ENCODE results near the gene NBPF1. TPM values are rescaled to one million over a fixed set of nuclear protein-coding genes. Genes with fewer than 3 reads are reported as not detected.
"Not testable (repeated sequence)": the region's sequence is repeated elsewhere in the genome, so short reads cannot be mapped to it uniquely, and the experiment has no call there.

Gene NBPF1
- total and polyA plus RNA-seq, 7 experiments from 2014 or later: 7.0 to 25.7 (median 16.0) TPM

DNA sequence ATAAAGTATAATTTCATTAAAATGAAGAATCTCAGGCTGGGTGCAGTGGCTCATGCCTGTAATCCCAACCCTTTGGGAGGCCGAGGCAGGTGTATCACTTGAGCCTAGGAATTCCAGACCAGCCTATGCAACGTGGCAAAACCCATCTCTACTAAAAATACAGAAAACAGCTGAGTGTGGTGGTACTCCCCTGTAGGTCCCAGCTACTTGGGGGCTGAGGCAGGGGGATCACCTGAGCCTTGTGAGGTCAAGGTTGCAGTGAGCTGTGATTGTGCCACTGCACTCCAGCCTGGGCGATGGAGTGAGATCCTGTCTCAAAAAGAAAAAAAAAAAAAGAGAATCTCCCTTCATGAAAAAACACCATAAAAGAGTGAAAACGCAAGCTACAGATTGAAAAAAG, 2.2 kb downstream of the NBPF1 start:
- Histone ChIP-seq H3K4me1 (ENCODE audit: control insufficient read depth in 2 of 2, insufficient read depth in 2 of 2, low read length in 2 of 2) (peaks cover 15 to 16% of the 10 kb centered on the region in 2 donors), H3K36me3 (ENCODE audit: control insufficient read depth in 2 of 3, insufficient read depth in 3 of 3, low read length in 3 of 3) (peaks cover 0 to 32% (median 4%) of the 10 kb centered on the region in 3 experiments)
- intact Hi-C loops (cut with micrococcal nuclease): loop anchor here (5.0 to 10.0 kb wide), 3 partner anchors 169 to 406 kb away; partner anchors contain the start of gene NECAP2 (in 2 of the 2)
- H3K27ac ChIP-seq (ENCODE audit: low read depth, low read length); H3K4me1 Mint-ChIP-seq; H3K9me3 ChIP-seq (ENCODE audit: control insufficient read depth in 2 of 3, low read length in 3 of 3); H3K27me3 Mint-ChIP-seq; POLR2A ChIA-PET; H3K27ac Mint-ChIP-seq; H3K4me3 Mint-ChIP-seq; CTCF ChIA-PET; H3K36me3 Mint-ChIP-seq; H3K27me3 ChIP-seq (ENCODE audit: control insufficient read depth in 2 of 2, insufficient read depth in 2 of 2, low read length in 2 of 2); H3K9me3 Mint-ChIP-seq; H3K4me3 ChIP-seq (ENCODE audit: low read length); ATAC-seq: not testable (repeated sequence)
- DNase-seq: peak in 1 of 9 donors; percentile 25

DNA sequence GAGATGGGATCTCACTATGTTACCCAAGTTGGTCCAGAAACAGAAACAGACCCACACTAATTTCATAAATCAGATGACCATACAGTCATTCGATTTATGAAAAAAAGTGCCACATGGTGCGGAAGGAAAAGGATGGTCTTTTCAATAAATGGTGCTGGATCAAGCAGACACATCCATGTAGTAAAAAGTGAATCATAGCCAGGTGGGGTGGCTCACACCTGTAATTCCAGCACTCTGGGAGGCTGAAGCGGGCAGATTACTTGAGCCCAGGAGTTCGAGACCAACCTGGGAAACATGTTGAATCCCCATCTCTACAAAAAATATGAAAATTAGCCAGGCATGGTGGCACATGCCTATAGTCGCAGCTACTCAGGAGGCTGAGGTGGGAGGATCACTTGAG, 2.8 kb downstream of the NBPF1 start:
- POLR2A ChIA-PET: interaction anchor here (0.7 kb wide), 1 partner anchor 27 kb away, joined by 4 read pairs; no protein-coding TSS in a partner anchor

DNA sequence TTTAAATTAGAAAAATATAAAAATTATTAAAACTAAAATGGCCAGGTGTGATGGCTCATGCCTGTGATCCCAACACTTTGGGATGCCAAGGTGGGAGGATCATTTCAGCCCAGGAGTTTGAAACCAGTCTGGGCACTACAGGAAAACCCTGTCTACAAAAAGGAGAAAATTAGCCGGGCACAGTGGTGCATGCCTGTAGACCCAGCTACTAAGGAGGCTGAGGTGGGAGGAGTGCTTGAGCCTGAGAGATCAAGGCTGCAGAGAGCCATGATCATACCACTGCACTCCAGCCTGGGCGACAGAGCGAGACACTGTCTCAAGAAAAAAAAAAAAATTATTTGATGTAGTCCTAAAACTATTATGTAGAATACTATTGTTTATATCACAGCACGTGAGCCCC, 3.6 kb downstream of the NBPF1 start:
- intact Hi-C loops (cut with micrococcal nuclease): loop anchor here (5.0 to 10.0 kb wide), 3 partner anchors 167 to 405 kb away; partner anchors contain the start of gene NECAP2 (in 2 of the 2)
- Histone ChIP-seq H3K4me1 (ENCODE audit: control insufficient read depth in 2 of 2, insufficient read depth in 2 of 2, low read length in 2 of 2) (peaks cover 15 to 16% of the 10 kb centered on the region in 2 donors), H3K36me3 (ENCODE audit: control insufficient read depth in 2 of 3, insufficient read depth in 3 of 3, low read length in 3 of 3) (peaks cover 0 to 38% (median 4%) of the 10 kb centered on the region in 3 experiments)
- ChIA-PET POLR2A (interaction anchor here (0.7 to 0.8 kb wide), 2 partner anchors 10 to 28 kb away, joined by 3 to 4 read pairs; no protein-coding TSS in a partner anchor), CTCF (interaction anchor here (1.7 kb wide), 1 partner anchor 11 kb away, joined by 8 read pairs; no protein-coding TSS in a partner anchor)
- not testable (repeated sequence) for ATAC-seq; H3K4me3 Mint-ChIP-seq; H3K9me3 ChIP-seq (ENCODE audit: control insufficient read depth in 2 of 3, low read length in 3 of 3); H3K27ac ChIP-seq (ENCODE audit: low read depth, low read length); H3K4me1 Mint-ChIP-seq; H3K9me3 Mint-ChIP-seq; H3K36me3 Mint-ChIP-seq; H3K27me3 ChIP-seq (ENCODE audit: control insufficient read depth in 2 of 2, insufficient read depth in 2 of 2, low read length in 2 of 2); H3K27me3 Mint-ChIP-seq; H3K4me3 ChIP-seq (ENCODE audit: low read length); H3K27ac Mint-ChIP-seq
- peak in 1 of 9 donors; percentile 21 for DNase-seq

More for the DNA sequence above, 2.8 kb downstream of the NBPF1 start:
- peaks cover 0 to 35% (median 4%) of the 10 kb centered on the region in 3 experiments for H3K36me3 ChIP-seq (ENCODE audit: control insufficient read depth in 2 of 3, insufficient read depth in 3 of 3, low read length in 3 of 3)
- not testable (repeated sequence) for H3K9me3 ChIP-seq (ENCODE audit: control insufficient read depth in 2 of 3, low read length in 3 of 3); H3K4me3 Mint-ChIP-seq; H3K9me3 Mint-ChIP-seq; H3K36me3 Mint-ChIP-seq; H3K27me3 ChIP-seq (ENCODE audit: control insufficient read depth in 2 of 2, insufficient read depth in 2 of 2, low read length in 2 of 2); ATAC-seq; H3K4me3 ChIP-seq (ENCODE audit: low read length); H3K27me3 Mint-ChIP-seq; H3K27ac ChIP-seq (ENCODE audit: low read depth, low read length); H3K4me1 Mint-ChIP-seq; H3K27ac Mint-ChIP-seq
- DNase-seq: peak in 1 of 9 donors; percentile 19
- intact Hi-C loops (cut with micrococcal nuclease): loop anchor here (5.0 to 10.0 kb wide), 3 partner anchors 168 to 406 kb away; partner anchors contain the start of gene NECAP2 (in 2 of the 2)
- peaks cover 15 to 16% of the 10 kb centered on the region in 2 donors for H3K4me1 ChIP-seq (ENCODE audit: control insufficient read depth in 2 of 2, insufficient read depth in 2 of 2, low read length in 2 of 2)
- CTCF ChIA-PET: interaction anchor here (1.7 kb wide), 1 partner anchor 10 kb away, joined by 8 read pairs; no protein-coding TSS in a partner anchor

DNA sequence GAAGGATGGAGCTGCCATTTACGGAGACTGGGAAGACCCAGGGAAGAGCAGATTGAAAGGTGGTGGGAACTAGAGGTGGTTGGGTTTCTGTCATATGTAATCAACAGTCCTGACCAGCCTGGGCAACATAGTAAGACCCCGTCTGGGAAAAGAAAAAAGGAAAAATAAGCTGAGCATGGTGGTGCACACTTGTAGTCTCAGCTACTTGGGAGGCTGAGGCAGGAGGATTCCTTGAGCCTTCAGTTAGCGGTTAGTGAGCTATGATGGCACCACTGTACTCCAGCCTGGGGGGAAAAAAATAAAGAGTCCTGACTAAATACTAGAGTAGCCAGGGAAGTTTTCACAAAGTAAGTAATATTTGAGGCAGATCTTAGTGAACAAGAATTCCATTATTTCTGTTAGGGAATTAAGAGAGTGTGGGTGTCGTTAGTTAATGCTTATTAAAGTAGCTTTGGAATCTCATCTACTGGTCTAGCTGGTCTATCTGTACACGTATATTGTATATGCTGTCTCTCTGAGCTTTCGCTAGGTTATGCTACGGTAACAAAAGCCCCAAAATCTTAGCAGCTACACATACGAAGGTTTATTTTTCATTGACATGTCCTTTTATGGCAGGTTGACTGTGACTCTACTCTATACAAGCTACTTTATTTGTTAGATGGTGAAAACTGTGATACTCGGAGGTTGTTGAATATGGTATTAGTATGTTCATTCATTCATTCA, 4.4 kb downstream of the NBPF1 start:
- Mint-ChIP-seq H3K27me3 (no peaks in the 10 kb centered on the region), H3K4me3 (no peak overlapping the region), H3K9me3 (no peaks in the 10 kb centered on the region), H3K36me3 (no peaks in the 10 kb centered on the region), H3K27ac (no peak overlapping the region), H3K4me1 (no peaks in the 10 kb centered on the region)
- ChIA-PET POLR2A (interaction anchor here (0.8 kb wide), 1 partner anchor 9 kb away, joined by 3 read pairs; no protein-coding TSS in a partner anchor), CTCF (interaction anchor here (1.7 kb wide), 1 partner anchor 12 kb away, joined by 8 read pairs; no protein-coding TSS in a partner anchor)
- intact Hi-C loops (cut with micrococcal nuclease): no loop called here
- Histone ChIP-seq H3K27ac (ENCODE audit: low read depth, low read length) (no peak overlapping the region), H3K27me3 (ENCODE audit: control insufficient read depth in 2 of 2, insufficient read depth in 2 of 2, low read length in 2 of 2) (no peaks in the 10 kb centered on the region), H3K4me1 (ENCODE audit: control insufficient read depth in 2 of 2, insufficient read depth in 2 of 2, low read length in 2 of 2) (peaks cover 13 to 15% of the 10 kb centered on the region in 2 donors), H3K9me3 (ENCODE audit: control insufficient read depth in 2 of 3, low read length in 3 of 3) (no peaks in the 10 kb centered on the region), H3K4me3 (ENCODE audit: low read length) (no peak overlapping the region), H3K36me3 (ENCODE audit: control insufficient read depth in 2 of 3, insufficient read depth in 3 of 3, low read length in 3 of 3) (peaks cover 0 to 38% (median 4%) of the 10 kb centered on the region in 3 experiments)
- ATAC-seq: no peak
- DNase-seq: peak in 1 of 9 donors; percentile 19

DNA sequence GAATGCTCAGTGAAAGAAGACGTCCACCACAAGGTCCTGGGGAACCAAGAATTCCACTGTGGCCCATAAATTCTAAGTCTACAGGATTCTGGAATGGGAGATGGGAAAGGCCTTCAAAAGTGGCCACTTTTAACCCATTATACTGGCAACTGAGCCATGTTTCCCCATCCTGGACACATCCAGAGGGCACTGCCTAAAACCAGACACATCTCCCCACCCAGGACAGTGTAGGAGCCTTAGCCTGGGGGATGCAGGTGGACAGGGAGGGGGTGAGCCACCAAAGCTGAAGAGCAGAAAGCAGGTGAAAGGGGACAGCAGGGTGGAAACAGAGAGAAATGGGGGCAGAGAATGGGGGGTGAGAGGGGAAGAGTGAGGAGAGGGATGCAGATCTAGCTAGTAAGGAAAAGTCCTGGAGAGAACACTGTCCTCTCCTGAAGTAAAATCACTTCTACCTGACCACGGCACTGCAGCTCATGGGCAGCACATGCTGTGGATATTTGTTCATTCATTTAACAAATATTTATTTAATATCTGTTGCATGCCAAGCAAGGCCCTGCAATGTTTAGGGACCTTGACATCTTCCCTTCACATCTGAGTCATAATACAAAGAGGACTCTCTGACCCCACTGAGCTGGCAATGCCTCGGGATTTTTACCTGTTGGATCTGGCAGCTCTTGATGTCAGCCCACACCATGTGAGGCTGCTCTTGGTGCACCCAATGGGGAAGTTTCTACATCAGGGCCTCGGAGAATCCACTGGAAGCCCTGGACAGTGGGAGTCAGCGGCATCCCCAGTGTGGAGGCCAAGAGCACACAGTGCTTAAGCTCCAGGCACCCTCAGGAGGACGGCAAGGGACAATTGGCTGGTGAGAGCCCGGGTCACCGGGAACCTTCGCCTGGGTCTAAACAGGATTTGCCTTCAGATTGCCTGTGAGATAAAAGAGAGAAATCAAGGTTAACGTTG, 5.2 kb downstream of the NBPF1 start:
- POLR2A ChIA-PET; H3K27ac ChIP-seq (ENCODE audit: low read depth, low read length); H3K36me3 Mint-ChIP-seq; H3K27ac Mint-ChIP-seq; H3K9me3 ChIP-seq (ENCODE audit: control insufficient read depth in 2 of 3, low read length in 3 of 3); H3K27me3 ChIP-seq (ENCODE audit: control insufficient read depth in 2 of 2, insufficient read depth in 2 of 2, low read length in 2 of 2); H3K4me3 Mint-ChIP-seq; H3K4me1 Mint-ChIP-seq; intact Hi-C loops (cut with micrococcal nuclease); CTCF ChIA-PET; H3K4me3 ChIP-seq (ENCODE audit: low read length); H3K27me3 Mint-ChIP-seq; H3K9me3 Mint-ChIP-seq; ATAC-seq: not testable (repeated sequence)
- peak in 2 of 9 donors; percentile 2 to 25 for DNase-seq
- peaks cover 8 to 10% of the 10 kb centered on the region in 2 donors for H3K4me1 ChIP-seq (ENCODE audit: control insufficient read depth in 2 of 2, insufficient read depth in 2 of 2, low read length in 2 of 2)
- peaks cover 0 to 32% (median 4%) of the 10 kb centered on the region in 3 experiments for H3K36me3 ChIP-seq (ENCODE audit: control insufficient read depth in 2 of 3, insufficient read depth in 3 of 3, low read length in 3 of 3)

DNA sequence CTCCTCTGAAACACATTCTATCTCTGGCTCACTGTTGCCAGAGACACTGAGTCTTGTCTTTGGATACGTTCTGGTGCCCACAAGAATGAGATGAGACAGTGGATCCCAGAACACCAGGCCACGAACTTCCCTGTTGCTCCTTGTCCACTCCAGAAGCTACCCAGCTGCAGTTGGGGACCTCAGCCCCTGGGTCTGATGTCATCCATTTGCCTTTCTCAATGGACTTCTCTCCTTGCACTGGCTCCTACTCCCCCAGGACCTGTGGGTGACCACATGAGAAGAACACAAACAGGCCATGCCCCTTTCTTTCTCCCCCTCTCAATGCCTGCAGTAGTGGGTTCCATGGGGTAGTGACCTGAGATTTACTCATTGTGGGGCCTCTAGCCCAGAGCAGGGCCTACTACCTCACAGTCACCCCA, 5.9 kb downstream of the NBPF1 start:
- peaks cover 0 to 32% (median 4%) of the 10 kb centered on the region in 3 experiments for H3K36me3 ChIP-seq (ENCODE audit: control insufficient read depth in 2 of 3, insufficient read depth in 3 of 3, low read length in 3 of 3)
- H3K4me3 ChIP-seq (ENCODE audit: low read length): no peak overlapping the region
- peak in 2 of 9 donors; percentile 0 to 29 for DNase-seq
- Mint-ChIP-seq H3K27ac (no peak overlapping the region), H3K9me3 (no peaks in the 10 kb centered on the region), H3K36me3 (no peaks in the 10 kb centered on the region), H3K27me3 (no peaks in the 10 kb centered on the region), H3K4me3 (no peak overlapping the region), H3K4me1 (no peaks in the 10 kb centered on the region)
- POLR2A ChIA-PET: no interaction called here
- H3K27me3 ChIP-seq (ENCODE audit: control insufficient read depth in 2 of 2, insufficient read depth in 2 of 2, low read length in 2 of 2): no peaks in the 10 kb centered on the region
- CTCF ChIA-PET: no interaction called here
- peaks cover 4 to 6% of the 10 kb centered on the region in 2 donors for H3K4me1 ChIP-seq (ENCODE audit: control insufficient read depth in 2 of 2, insufficient read depth in 2 of 2, low read length in 2 of 2)
- no peaks in the 10 kb centered on the region for H3K9me3 ChIP-seq (ENCODE audit: control insufficient read depth in 2 of 3, low read length in 3 of 3)
- H3K27ac ChIP-seq (ENCODE audit: low read depth, low read length): no peak overlapping the region
- intact Hi-C loops (cut with micrococcal nuclease): no loop called here
- no peak for ATAC-seq
